WTC11 (cell line): ENCODE results near the gene EHMT1. TPM values are rescaled to one million over a fixed set of nuclear protein-coding genes. Genes with fewer than 3 reads are reported as not detected.

Experiments
- ATAC-seq: fragments of 200-7000 bp; cut with Tn5 transposase; 2 replicates; pipeline ENCODE4 v1.10.0; 2021; ENCODE audit warnings: mild to moderate bottlenecking, moderate library complexity
- CTCF ChIA-PET: fragments of 300-600 bp; sonication (Branson Sonifier 250); formaldehyde crosslinking; loops from one replicate; lab custom pipeline; 2021; ENCODE audit warnings: antibody characterized with exemption; lab: Charles Lee
- POLR2A ChIA-PET: fragments of 350-600 bp; sonication (Branson Sonifier 250); formaldehyde crosslinking; loops from one replicate; lab custom pipeline; 2021; ENCODE audit warnings: antibody characterized with exemption; lab: Charles Lee
- DNase-seq: peaks from one replicate; pipeline ENCODE4 v3.0.0; 2021; ENCODE audit warnings: low spot score
- H3K27ac Mint-ChIP-seq: 2 replicates; pipeline ENCODE4 v1.8.0; 2021; ENCODE audit warnings: mixed read lengths
- H3K27me3 Mint-ChIP-seq: 2 replicates; pipeline ENCODE4 v1.8.0; 2021; ENCODE audit warnings: low read depth, mild to moderate bottlenecking, moderate library complexity, mixed read lengths
- H3K36me3 Mint-ChIP-seq: 2 replicates; pipeline ENCODE4 v1.8.0; 2021; ENCODE audit warnings: mixed read lengths
- H3K4me1 Mint-ChIP-seq: 2 replicates; pipeline ENCODE4 v1.8.0; 2022; ENCODE audit warnings: mixed read lengths
- H3K4me3 Mint-ChIP-seq: 2 replicates; pipeline ENCODE4 v1.8.0; 2021; ENCODE audit warnings: mild to moderate bottlenecking, moderate library complexity, mixed read lengths
- H3K9me3 Mint-ChIP-seq: 2 replicates; pipeline ENCODE4 v1.8.0; 2021; ENCODE audit warnings: mixed read lengths
- CTCF ChIP-seq: fragments of 200-600 bp; IDR thresholded peaks from 2 replicates; pipeline ENCODE4 v1.8.0; 2022; ENCODE audit warnings: antibody characterized with exemption
- E2F5 ChIP-seq: sonication (generic); formaldehyde crosslinking; IDR thresholded peaks from 2 replicates; pipeline ENCODE4 v1.8.1; 2022; ENCODE audit warnings: mild to moderate bottlenecking, moderate library complexity, missing genetic modification reagents
- ESRRA ChIP-seq: sonication (generic); formaldehyde crosslinking; IDR thresholded peaks from 2 replicates; pipeline ENCODE4 v1.8.1; 2022; ENCODE audit warnings: mild to moderate bottlenecking, missing genetic modification reagents, borderline replicate concordance
- ETV6 ChIP-seq: sonication (generic); formaldehyde crosslinking; IDR thresholded peaks from 2 replicates; pipeline ENCODE4 v1.8.1; 2022; ENCODE audit warnings: mild to moderate bottlenecking, missing genetic modification reagents
- FOXJ3 ChIP-seq: sonication (generic); formaldehyde crosslinking; IDR thresholded peaks from 2 replicates; pipeline ENCODE4 v1.9.0; 2021; ENCODE audit warnings: missing genetic modification reagents, mild to moderate bottlenecking, borderline replicate concordance
- FOXP4 ChIP-seq: sonication (generic); formaldehyde crosslinking; IDR thresholded peaks from 2 replicates; pipeline ENCODE4 v1.8.0; 2022; ENCODE audit warnings: mild to moderate bottlenecking, missing genetic modification reagents
- GRHL2 ChIP-seq: fragments of 250-450 bp; sonication (Bioruptor Pico); IDR thresholded peaks from 2 replicates; pipeline ENCODE4 v1.8.0; 2022; ENCODE audit warnings: mild to moderate bottlenecking, moderate library complexity; ENCODE audit not compliant: insufficient replicate concordance, severe bottlenecking
- JAZF1 ChIP-seq: fragments of 250-450 bp; sonication (Bioruptor Pico); IDR thresholded peaks from 2 replicates; pipeline ENCODE4 v1.9.0; 2021; ENCODE audit warnings: moderate library complexity, mild to moderate bottlenecking, inconsistent platforms
- JUN ChIP-seq: sonication (generic); formaldehyde crosslinking; IDR thresholded peaks from 2 replicates; pipeline ENCODE4 v1.8.0; 2023; ENCODE audit warnings: mild to moderate bottlenecking, missing genetic modification reagents
- NR1H2 ChIP-seq: sonication (generic); formaldehyde crosslinking; IDR thresholded peaks from 2 replicates; pipeline ENCODE4 v1.9.0; 2021; ENCODE audit warnings: mild to moderate bottlenecking, moderate library complexity, missing genetic modification reagents
- SMAD4 ChIP-seq: sonication (generic); formaldehyde crosslinking; IDR thresholded peaks from 2 replicates; pipeline ENCODE4 v1.8.0; 2022; ENCODE audit warnings: mild to moderate bottlenecking, missing genetic modification reagents
- TCF7 ChIP-seq: sonication (generic); formaldehyde crosslinking; IDR thresholded peaks from 2 replicates; pipeline ENCODE4 v1.8.0; 2022; ENCODE audit warnings: mild to moderate bottlenecking, low read depth, missing genetic modification reagents, moderate library complexity
- USF1 ChIP-seq: sonication (generic); formaldehyde crosslinking; IDR thresholded peaks from 2 replicates; pipeline ENCODE4 v1.8.0; 2022; ENCODE audit warnings: mild to moderate bottlenecking, missing genetic modification reagents
- USF2 ChIP-seq: sonication (generic); formaldehyde crosslinking; IDR thresholded peaks from 2 replicates; pipeline ENCODE4 v1.8.1; 2023; ENCODE audit warnings: mild to moderate bottlenecking, missing genetic modification reagents, moderate library complexity
- ZNF532 ChIP-seq: fragments of 250-450 bp; sonication (Bioruptor Pico); IDR thresholded peaks from 2 replicates; pipeline ENCODE4 v1.9.0; 2021; ENCODE audit warnings: mild to moderate bottlenecking, borderline replicate concordance
- total RNA-seq: library from RNA; stranded (reverse); gene quantifications from 3 replicates; pipeline ENCODE4 v1.2.3, GENCODE V29; 2021
- TF ChIP-seq, protein P1 (sequence below): sonication (generic); formaldehyde crosslinking; IDR thresholded peaks from 2 replicates; pipeline ENCODE4 v1.8.1; 2022; ENCODE audit warnings: mild to moderate bottlenecking, missing genetic modification reagents, moderate library complexity, borderline replicate concordance
- TF ChIP-seq, protein P2 (sequence below): sonication (generic); formaldehyde crosslinking; conservative IDR thresholded peaks from 2 replicates; pipeline ENCODE4 v1.8.1; 2023; ENCODE audit warnings: mild to moderate bottlenecking, low read depth, missing genetic modification reagents, moderate library complexity

EHMT1 gene
- total RNA-seq, 1 experiment from 2014 or later = 170 TPM

DNA sequence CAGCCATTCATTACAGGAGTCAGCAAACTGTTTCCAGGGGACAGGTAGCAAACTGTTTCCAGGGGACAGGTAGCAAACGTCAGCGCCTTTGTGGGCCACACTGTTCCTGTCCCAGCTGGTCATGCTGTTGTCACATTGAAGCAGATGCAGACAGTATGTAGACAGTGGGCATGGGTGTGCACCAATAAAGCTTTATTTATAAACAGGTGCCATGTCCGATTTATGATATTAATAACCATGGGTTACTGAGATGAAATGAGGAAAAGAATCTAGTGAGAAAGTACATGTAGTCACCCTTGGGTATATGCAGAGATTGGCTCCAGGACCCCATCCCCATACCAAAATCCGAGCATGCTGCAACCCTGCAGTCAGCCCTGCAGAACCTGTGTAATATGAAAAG, 122.5 kb downstream of the EHMT1 start:
- no peaks in the 10 kb centered on the region for H3K27me3 Mint-ChIP-seq
- DNase-seq = no peak
- CTCF ChIA-PET = interaction anchor here (1.3 kb wide), 1 partner anchor 30 kb away, joined by 4 read pairs; no protein-coding TSS in a partner anchor
- no peak overlapping the region for H3K4me3 Mint-ChIP-seq
- no peaks in the 10 kb centered on the region for H3K9me3 Mint-ChIP-seq
- H3K4me1 Mint-ChIP-seq = peaks cover 9% of the 10 kb centered on the region
- no peak for ATAC-seq
- H3K27ac Mint-ChIP-seq = no peak overlapping the region
- POLR2A ChIA-PET = no interaction called here
- H3K36me3 Mint-ChIP-seq = peaks cover 37% of the 10 kb centered on the region
- TF ChIP-seq, protein P1, sequence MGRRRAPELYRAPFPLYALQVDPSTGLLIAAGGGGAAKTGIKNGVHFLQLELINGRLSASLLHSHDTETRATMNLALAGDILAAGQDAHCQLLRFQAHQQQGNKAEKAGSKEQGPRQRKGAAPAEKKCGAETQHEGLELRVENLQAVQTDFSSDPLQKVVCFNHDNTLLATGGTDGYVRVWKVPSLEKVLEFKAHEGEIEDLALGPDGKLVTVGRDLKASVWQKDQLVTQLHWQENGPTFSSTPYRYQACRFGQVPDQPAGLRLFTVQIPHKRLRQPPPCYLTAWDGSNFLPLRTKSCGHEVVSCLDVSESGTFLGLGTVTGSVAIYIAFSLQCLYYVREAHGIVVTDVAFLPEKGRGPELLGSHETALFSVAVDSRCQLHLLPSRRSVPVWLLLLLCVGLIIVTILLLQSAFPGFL (CRISPR knock-in tag) = no peak
- TF ChIP-seq JUN (CRISPR knock-in tag) (no peak), FOXP4 (CRISPR knock-in tag) (no peak), ETV6 (CRISPR knock-in tag) (no peak), CTCF (no peak), NR1H2 (CRISPR knock-in tag) (no peak), JAZF1 (no peak), FOXJ3 (CRISPR knock-in tag) (no peak), TCF7 (CRISPR knock-in tag) (no peak), USF1 (CRISPR knock-in tag) (no peak), SMAD4 (CRISPR knock-in tag) (no peak), USF2 (CRISPR knock-in tag) (no peak), ZNF532 (no peak), GRHL2 (CRISPR knock-in tag) (no peak), E2F5 (CRISPR knock-in tag) (no peak), ESRRA (no peak)
- TF ChIP-seq, protein P2, sequence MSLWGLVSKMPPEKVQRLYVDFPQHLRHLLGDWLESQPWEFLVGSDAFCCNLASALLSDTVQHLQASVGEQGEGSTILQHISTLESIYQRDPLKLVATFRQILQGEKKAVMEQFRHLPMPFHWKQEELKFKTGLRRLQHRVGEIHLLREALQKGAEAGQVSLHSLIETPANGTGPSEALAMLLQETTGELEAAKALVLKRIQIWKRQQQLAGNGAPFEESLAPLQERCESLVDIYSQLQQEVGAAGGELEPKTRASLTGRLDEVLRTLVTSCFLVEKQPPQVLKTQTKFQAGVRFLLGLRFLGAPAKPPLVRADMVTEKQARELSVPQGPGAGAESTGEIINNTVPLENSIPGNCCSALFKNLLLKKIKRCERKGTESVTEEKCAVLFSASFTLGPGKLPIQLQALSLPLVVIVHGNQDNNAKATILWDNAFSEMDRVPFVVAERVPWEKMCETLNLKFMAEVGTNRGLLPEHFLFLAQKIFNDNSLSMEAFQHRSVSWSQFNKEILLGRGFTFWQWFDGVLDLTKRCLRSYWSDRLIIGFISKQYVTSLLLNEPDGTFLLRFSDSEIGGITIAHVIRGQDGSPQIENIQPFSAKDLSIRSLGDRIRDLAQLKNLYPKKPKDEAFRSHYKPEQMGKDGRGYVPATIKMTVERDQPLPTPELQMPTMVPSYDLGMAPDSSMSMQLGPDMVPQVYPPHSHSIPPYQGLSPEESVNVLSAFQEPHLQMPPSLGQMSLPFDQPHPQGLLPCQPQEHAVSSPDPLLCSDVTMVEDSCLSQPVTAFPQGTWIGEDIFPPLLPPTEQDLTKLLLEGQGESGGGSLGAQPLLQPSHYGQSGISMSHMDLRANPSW (CRISPR knock-in tag) = no peak
